ENCODE results near the gene TMEM88.
A peak's percentile ranks its signal among the peaks of the same experiment; 100 is the strongest.

The TMEM88 gene

GRCh38 chr17:7884581-7885366, 29.9 kb downstream of the TMEM88 start:
- peak; percentile 44 to 45 for DNase-seq (ENCODE audit: low read depth in 2 of 2)

- DNase-seq (ENCODE audit: low read depth in 2 of 2), result peak; percentile 19 to 45
Measured at GRCh38 chr17:7885367-7886226, 30.7 kb downstream of the TMEM88 start.

GRCh38 chr17:7886227-7887037, 31.6 kb downstream of the TMEM88 start:
- peak; percentile 31 to 37 for DNase-seq (ENCODE audit: low read depth in 2 of 2)

GRCh38 chr17:7887038-7887481, 32.2 kb downstream of the TMEM88 start:
- DNase-seq (ENCODE audit: low read depth in 2 of 2), result no peak

- DNase-seq (ENCODE audit: low read depth in 2 of 2), result peak; percentile 77 to 85
Measured at GRCh38 chr17:7887482-7888183, 32.8 kb downstream of the TMEM88 start.

GRCh38 chr17:7888184-7888920, 33.5 kb downstream of the TMEM88 start, which contains the start of gene CHD3:
CHD3 (plus strand) TSS chr17:7888789; CDS start chr17:7889001, 212 bp downstream.
- peak; percentile 33 to 60 for DNase-seq (ENCODE audit: low read depth in 2 of 2)

GRCh38 chr17:7889166-7889955, 34.5 kb downstream of the TMEM88 start:
- no peak for DNase-seq (ENCODE audit: low read depth in 2 of 2)

- DNase-seq (ENCODE audit: low read depth in 2 of 2), result no peak
Measured at GRCh38 chr17:7893187-7893880, 38.5 kb downstream of the TMEM88 start.

GRCh38 chr17:7894226-7894625, 39.4 kb downstream of the TMEM88 start:
- no peak for DNase-seq (ENCODE audit: low read depth in 2 of 2)

- DNase-seq (ENCODE audit: low read depth in 2 of 2), result no peak
Measured at GRCh38 chr17:7894866-7895265, 40.0 kb downstream of the TMEM88 start.

- no peak for DNase-seq (ENCODE audit: low read depth in 2 of 2)
Measured at GRCh38 chr17:7897090-7897489, 42.2 kb downstream of the TMEM88 start.

- no peak for DNase-seq (ENCODE audit: low read depth in 2 of 2)
Measured at GRCh38 chr17:7897773-7898172, 42.9 kb downstream of the TMEM88 start.

- DNase-seq (ENCODE audit: low read depth in 2 of 2), result no peak
Measured at GRCh38 chr17:7903154-7904103, 48.6 kb downstream of the TMEM88 start.

All from stimulated activated CD4-positive, alpha-beta T cell treated with anti-CD3 and anti-CD28 coated beads, Interleukin-1b, Interleukin-23, amount 100 ng/mL, for 4 hours (primary cell).